ENCODE data around the gene FH.
A peak's percentile ranks its signal among the peaks of the same experiment; 100 is the strongest.

The FH gene

GRCh38 chr1:241519308-241520079 lies at the start of gene FH:
Gene FH (minus strand): TSS chr1:241519755. CDS start chr1:241519722, 33 bp downstream.
- DNase-seq (ENCODE audit: low spot score): peak; percentile 99

GRCh38 chr1:241560849-241561187 lies 41.3 kb upstream of the FH start:
- DNase-seq (ENCODE audit: low spot score): no peak

- DNase-seq (ENCODE audit: low spot score): no peak
These were observed 40.7 kb upstream of the FH start for GRCh38 chr1:241560146-241560848.

- DNase-seq (ENCODE audit: low spot score): no peak
These were observed 38.1 kb upstream of the FH start for GRCh38 chr1:241557551-241558193.

GRCh38 chr1:241557031-241557430 lies 37.5 kb upstream of the FH start:
- DNase-seq (ENCODE audit: low spot score): no peak

- no peak for DNase-seq (ENCODE audit: low spot score)
These were observed 36.0 kb upstream of the FH start for GRCh38 chr1:241555526-241555925.

GRCh38 chr1:241553886-241554592 lies 34.5 kb upstream of the FH start:
- DNase-seq (ENCODE audit: low spot score): no peak

GRCh38 chr1:241551759-241552638 lies 32.4 kb upstream of the FH start:
- no peak for DNase-seq (ENCODE audit: low spot score)

- no peak for DNase-seq (ENCODE audit: low spot score)
These were observed 30.8 kb upstream of the FH start for GRCh38 chr1:241550318-241550717.

- no peak for DNase-seq (ENCODE audit: low spot score)
These were observed 28.5 kb upstream of the FH start for GRCh38 chr1:241548008-241548407.

- DNase-seq (ENCODE audit: low spot score): no peak
These were observed 22.8 kb upstream of the FH start for GRCh38 chr1:241542199-241542907.

GRCh38 chr1:241536969-241537368 lies 17.4 kb upstream of the FH start:
- peak; percentile 15 for DNase-seq (ENCODE audit: low spot score)

- DNase-seq (ENCODE audit: low spot score): no peak
These were observed 16.7 kb upstream of the FH start for GRCh38 chr1:241536304-241536703.

GRCh38 chr1:241533326-241534115 lies 14.0 kb upstream of the FH start:
- DNase-seq (ENCODE audit: low spot score): no peak

- no peak for DNase-seq (ENCODE audit: low spot score)
These were observed 13.3 kb upstream of the FH start for GRCh38 chr1:241532864-241533263.

GRCh38 chr1:241532162-241532531 lies 12.6 kb upstream of the FH start, which contains the start of gene KMO:
Gene KMO (plus strand): TSS chr1:241532378. CDS start chr1:241532445, 67 bp downstream.
- no peak for DNase-seq (ENCODE audit: low spot score)

- DNase-seq (ENCODE audit: low spot score): peak; percentile 57
These were observed 11.9 kb upstream of the FH start for GRCh38 chr1:241531195-241532161.

- no peak for DNase-seq (ENCODE audit: low spot score)
These were observed 7.6 kb upstream of the FH start for GRCh38 chr1:241527146-241527545.

- DNase-seq (ENCODE audit: low spot score): no peak
These were observed 5.5 kb upstream of the FH start for GRCh38 chr1:241525026-241525425.

All from putamen (tissue), 1 donor.